ENCODE data around the gene RIN3.

DNA sequence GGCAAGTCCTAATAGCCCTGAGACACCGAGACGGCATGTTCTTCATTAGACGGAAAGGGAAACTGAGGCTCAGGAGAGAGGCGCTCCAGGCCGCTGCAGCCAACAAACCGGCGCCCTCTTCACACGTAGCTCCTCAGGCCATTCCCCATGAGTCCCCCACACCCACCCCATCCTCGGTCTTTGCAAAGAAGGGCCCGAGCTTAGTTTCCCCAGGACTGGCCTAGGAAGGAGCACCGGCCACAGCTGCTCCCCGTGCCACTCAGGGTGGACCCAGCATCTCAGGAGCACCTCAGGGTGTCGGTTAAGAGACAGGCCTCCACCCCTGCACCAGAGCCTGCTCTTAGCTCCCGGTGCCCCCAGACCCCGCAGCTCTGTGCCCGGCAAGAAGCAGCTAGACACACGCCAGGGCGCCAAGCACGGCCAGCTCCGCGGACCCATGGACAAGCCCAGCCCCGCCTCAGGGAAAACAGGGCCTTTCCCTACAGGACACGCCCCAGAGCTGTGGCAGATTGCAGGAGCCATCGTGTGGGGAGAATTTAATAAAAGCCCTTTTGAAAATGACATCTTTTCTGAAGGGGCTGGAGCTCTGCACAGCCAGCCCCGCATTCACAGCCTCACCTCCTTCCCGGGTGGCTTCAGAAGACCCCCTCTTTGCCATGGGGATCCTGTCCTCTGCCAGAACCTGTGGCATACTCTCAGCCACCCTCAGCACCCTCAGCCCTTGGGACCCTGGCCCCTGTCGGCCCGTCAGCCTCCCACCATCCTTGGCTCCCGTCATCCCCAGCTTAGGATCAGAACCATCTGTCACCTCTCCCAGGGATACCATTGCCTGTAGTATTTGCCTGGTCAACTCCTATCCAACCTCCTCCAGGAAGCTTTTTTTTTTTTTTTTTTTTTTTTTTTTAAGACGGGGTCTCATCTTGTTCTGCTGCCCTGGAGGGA lies 175.1 kb downstream of the RIN3 start:
- TF ChIP-seq, protein P1, sequence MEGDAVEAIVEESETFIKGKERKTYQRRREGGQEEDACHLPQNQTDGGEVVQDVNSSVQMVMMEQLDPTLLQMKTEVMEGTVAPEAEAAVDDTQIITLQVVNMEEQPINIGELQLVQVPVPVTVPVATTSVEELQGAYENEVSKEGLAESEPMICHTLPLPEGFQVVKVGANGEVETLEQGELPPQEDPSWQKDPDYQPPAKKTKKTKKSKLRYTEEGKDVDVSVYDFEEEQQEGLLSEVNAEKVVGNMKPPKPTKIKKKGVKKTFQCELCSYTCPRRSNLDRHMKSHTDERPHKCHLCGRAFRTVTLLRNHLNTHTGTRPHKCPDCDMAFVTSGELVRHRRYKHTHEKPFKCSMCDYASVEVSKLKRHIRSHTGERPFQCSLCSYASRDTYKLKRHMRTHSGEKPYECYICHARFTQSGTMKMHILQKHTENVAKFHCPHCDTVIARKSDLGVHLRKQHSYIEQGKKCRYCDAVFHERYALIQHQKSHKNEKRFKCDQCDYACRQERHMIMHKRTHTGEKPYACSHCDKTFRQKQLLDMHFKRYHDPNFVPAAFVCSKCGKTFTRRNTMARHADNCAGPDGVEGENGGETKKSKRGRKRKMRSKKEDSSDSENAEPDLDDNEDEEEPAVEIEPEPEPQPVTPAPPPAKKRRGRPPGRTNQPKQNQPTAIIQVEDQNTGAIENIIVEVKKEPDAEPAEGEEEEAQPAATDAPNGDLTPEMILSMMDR (IDR thresholded peaks at IDR 0.05) = no peak
- TF ChIP-seq POLR2A (IDR thresholded peaks at IDR 0.05) = no peak
